IPS-NIHi7 (cell line): ENCODE results near the gene SPSB1.
"Not testable (repeated sequence)": the region's sequence is repeated elsewhere in the genome, so short reads cannot be mapped to it uniquely, and the experiment has no call there.

Source experiments
- DNase-seq: peaks from one replicate; pipeline ENCODE4 v3.0.0; 2012; ENCODE audit warnings: mixed read lengths; ENCODE audit errors: extremely low spot score

SPSB1 gene

DNA sequence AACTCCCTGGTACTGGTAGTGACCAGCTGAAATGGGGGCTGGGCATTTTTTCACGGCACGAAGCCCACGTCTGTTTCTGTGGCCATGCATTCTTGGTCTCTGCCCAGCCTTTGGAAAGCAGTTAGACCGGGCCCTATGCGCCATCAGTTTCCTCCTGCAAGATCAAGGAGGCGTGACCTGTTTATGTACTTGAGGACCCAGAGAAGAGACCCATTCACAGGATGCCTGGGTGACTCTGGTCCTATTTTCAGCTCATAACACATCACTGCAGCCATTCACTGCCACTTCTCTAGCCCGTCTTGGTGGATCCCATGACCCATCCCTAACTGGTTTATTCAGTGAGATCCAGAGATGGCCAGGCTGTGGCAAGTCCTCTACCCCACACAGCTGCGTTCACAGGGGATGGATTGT lies 70.4 kb downstream of the SPSB1 start:
- no peak for DNase-seq

DNA sequence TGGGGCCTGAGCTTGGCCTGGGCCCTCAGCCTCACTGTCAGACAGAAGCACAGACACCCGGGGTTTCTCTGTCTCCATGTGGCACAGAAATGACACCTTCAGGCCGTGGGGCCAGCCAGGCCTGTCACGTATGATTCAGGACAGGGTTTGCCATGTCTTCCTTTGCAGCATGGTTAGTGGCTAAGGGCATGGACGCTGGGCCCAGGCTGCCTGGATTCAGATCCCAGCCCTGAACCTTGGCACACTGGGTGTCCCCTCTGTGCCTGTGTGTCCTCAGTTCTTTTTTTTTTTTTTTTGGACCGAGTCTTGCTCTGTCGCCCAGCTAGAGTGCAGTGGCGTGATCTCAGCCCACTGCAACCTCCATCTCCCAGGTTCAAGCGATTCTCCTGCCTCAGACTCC lies 73.6 kb downstream of the SPSB1 start:
- DNase-seq, result no peak

DNA sequence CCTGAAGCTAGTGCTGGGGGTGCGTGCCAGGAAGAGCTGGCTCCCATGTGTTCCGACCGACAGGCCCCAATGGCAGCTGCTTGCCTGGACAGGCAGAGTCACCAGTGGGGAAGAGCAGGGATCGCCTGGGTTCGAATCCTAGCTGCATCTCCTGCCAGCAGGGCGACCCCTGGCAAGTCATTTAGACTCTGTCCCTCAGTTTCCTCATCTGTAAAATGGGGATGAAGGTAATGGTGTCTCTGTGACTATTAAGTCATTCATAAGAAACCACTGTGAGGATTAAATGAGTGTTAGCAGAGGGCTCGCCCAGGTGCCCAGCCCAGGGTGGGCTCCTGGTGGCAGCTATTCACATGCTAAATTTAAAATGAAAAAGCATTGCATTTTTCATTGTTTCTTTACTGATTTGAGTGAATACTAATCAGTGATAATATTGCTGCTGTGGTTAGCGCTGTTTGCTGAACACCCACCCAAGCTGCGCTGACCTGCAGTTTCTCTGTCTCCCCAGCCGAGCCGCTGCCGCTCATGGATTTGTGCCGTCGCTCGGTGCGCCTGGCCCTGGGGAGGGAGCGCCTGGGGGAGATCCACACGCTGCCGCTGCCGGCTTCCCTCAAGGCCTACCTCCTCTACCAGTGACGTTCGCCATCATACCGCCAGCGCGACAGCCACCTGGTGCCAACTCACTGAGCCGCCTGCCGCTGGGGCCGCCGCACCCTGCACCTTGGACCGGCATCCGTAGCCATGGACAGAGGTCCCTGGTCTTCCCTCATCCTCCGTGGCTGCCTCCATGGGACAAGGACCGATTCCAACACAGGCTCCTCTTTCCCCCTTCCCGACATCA lies 74.5 kb downstream of the SPSB1 start:
- DNase-seq, result no peak

DNA sequence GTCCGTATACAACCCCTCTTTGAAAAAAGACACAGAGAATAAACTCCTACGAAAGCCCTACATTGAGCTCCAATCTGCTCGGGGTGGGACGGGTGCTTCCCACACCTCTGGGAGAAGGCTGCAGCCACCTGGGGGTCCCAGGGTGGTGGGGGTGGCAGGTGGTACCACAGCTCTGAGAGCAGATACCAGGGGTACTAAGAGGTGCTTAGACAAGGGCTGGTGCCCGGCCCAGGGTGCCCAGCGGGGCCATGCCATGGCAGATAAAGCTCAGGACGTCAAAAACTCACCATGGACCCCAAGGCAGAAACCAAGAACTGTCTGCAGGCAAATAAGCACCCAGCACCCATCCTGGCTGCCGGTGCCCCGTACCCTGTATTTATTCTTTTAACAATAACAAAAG lies 75.1 kb downstream of the SPSB1 start:
- DNase-seq, result no peak

DNA sequence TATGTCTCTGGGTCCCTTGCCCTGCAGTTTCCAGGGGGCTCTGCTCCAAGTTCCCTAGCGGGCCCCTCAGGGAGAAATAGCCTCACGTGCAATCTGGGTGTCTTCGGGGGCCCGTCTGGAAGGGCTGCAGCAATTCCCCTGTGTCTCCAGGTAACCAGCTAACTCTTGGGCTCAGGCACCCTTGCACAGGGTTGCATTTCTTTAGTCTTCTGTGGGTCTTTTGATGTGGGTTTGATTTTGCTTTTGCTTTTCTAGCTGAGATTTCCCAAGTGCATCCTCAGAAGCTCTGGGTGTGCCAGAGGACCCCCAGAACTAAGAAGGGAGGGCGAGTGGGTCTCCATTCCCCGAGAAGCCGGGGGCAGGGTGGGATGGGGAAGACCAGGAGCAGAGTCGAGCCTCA lies 75.7 kb downstream of the SPSB1 start:
- no peak for DNase-seq

DNA sequence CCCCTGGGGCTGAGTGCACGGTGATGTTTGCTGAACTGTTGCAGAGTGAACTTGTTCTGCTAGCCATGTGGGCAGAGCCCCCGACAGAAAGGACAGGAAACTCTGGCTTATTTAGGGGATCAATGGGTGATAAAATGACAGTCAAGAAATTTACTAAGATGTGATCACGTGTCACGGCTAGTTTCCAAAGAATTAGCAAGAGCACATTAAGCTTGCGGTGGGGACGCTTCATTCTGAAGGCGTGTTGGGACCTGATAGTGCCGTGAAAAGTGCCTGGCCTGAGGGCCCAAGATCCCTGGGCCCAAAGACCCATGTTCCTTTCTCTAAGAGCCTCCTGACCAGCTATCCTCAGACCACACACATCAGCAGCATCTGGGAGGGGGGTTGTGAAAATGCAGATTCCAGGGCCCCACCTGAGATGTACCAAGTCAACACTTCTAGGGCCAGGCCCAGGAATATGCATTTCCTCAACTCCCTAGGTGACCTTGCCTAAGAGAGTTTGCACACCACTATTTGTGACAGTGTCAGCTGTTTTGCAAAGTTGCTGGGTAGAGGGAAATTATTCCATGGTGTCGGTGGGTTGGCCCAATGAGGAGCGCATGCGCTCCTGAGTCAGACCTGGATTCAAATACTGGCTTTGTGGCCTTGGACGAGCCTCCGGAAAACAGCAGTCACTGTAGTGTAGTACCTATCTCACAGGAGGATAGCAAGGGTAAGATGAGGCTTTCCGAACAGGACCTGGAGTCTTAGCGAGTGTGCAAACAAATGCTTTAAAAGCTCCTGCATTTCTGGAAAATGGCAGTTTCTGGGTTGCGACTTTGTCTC lies 77.5 kb downstream of the SPSB1 start:
- no peak for DNase-seq

DNA sequence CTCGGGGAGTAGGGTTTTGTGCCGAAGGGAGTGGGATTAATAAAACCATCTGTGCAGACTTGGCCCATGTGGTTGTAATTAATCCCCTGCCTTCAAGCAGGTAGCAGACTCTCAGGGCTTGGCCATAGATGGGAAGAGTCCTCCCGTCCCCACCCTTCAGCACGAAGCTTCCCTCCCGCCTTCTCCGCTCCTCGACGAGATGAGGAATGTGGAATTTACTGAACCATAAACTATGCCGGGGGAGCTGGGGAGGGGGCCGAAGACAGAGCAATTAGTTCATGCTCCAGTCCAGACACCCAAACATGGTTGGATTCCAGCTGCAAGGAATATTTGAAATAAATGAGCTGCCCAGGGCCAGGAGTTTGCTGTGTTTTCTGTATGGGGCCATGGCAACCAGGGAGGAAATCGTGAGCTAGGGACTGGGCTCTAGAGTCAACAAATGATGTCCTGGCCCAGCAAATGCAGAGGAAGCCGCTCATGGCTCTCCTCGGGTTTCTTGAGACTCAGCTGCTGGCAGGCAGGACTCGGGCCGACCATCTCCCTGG lies 78.8 kb downstream of the SPSB1 start:
- peak; percentile 61 for DNase-seq

DNA sequence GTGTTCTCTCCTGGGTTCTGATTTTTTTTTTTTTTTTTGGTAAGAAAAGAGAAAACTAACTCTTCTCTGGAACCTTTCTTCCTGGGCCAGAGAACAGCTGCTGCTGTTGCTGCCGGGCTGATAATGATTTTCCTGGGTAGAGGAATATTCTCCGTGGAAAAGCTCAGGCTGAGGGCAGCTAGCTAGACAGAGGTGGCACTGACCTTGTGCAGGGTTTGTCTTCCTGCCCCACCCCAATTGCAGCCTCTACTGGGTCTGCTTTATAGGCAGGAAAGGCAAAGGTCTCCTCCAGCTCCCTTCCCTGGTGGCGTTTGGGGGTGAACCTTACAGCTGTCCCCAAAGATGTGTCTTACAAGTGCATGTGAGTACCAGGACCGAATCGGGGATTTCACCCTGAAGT lies 79.3 kb downstream of the SPSB1 start:
- DNase-seq, result no peak

DNA sequence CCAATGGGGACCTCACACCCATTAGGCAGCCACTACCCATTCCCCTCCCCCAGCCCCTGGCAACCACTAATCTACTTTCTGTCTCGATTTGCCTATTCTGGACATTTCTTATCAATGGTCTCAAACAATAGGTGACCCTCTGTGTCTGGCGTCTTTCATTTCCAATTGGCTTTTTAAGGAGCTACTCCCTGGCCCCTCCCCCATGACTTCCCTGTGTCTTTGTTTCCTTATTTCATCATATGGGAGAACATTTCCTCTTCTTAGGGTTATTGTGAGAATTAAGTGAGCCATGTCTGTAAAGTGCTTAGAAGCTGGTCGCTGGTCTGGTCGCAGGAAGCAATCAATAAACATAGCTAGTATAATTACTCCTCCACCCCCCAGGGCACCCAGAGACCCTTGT lies 80.9 kb downstream of the SPSB1 start:
- no peak for DNase-seq

DNA sequence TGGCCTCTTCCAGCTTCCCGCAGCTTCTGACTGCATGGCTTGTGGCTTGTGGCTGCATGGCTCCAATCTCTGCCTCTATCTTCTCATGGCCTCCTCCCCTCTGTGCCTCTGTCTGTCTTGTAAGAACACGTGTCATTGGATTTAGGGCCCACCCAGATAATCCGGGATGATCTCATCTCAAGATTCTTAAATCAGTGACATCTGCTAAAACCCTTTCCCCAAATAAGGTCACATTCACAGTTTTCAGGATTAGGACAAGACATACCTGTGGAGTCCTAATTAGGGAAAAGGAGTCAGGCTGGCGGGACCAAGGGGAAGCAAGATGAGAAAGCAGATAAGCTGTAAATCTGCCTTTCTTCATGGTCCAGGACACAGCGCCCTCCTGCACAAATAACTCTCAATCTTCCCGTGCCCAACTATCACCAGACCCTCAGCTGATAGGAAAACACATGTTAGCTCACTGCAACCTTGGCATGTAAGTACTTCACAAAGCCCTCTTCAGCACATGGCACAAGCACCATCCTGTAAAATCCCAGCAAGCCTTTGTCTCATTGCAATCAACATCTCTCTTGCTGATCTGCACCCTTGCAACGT lies 82.2 kb downstream of the SPSB1 start:
- DNase-seq, result no peak

DNA sequence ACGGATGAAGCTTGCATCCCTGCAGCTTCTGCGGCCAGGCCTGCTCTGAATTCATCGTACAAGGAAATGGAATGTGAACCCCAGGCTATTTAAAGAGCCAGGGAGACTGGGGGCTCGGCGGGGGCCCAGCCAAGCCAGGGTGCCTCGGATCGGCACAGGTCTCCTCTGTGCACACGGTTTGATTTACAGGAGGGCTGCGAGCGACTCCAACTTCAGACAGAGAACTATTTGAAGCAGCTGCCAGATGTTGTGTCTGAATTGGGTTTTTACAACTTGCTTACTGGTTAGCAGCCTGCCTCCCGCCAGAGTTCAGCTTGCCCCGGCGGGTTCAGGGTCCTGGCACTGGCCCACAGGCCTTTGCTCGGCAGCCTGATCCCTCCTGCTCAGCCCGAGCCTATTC lies 83.2 kb downstream of the SPSB1 start:
- no peak for DNase-seq

DNA sequence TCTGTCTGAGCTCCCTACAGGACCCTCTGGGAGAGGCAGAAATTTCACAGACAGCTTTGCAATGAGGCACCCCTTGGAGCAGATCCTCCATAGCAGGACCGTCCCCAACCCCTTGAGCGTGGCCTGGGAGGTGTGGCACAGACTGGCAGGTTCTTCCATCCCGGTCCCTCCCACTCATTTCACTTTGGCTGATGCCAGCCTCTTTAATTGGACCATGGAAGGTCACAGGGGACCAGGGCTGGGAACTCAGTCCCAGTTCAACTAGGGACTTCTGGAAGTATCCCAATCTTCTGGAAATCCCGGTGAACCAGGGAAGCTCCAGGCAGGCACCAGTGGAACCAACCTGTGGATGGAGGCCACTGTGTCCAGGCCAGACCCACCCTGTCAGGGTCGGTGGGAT lies 83.7 kb downstream of the SPSB1 start:
- no peak for DNase-seq

DNA sequence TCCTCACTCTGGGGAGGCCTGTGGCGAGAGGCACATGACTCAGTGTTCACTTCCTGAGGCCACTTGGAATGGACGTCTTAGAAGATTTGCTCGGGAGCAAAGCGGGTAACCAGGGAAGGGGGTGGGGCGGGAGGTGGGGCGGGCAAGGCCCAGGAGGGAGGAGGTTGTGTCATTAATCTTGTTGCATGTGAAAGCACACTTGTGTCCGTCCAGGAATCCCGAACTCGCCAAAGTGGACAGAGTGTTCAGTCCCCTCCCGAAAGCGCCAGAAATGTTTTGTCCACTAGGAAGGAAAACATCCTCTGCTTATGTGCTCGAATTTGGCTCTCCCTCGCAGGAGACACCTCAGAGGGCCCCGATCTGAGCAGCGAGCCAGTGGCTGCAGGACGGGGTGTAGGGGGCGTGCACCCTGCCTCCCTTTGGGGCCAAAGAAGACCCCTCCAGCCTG lies 84.2 kb downstream of the SPSB1 start:
- DNase-seq, result no peak

DNA sequence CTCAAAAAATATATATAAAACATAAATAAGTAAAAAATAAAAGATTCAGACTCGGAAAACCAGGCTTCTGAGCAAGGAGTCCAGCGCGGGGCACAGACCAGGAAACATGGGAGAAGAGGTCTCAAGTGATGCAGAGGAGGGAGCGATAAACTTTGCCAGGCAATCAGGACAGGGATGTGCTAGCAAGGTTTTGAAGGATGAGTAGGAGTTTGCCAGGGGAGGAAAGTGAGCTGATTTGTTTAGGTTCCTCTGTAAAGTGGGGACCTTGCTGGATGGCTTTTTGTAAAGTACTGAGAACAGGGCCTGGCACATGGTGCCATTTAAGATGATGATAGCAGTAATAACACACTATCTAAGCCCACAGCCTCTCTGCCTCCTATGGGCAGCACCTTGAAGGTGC lies 86.1 kb downstream of the SPSB1 start:
- no peak for DNase-seq

DNA sequence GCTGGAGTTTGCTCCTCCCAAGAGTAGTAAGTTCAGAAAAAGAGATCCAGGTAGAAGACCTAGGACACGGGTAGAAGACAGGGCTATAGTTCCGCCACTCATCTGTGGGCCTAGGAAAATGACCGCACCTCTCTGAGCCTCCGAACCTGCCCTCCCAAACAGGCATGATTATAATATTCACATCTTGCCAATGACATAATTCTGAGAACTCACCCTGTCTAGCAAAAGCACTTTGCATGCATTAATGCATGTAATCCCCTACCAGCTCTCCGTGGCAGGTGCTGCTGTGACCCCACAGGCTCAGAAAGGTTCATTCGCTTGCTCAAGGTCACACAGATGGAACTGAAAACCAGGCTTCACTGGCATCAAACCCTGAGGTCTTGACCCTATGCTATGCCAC lies 88.0 kb downstream of the SPSB1 start:
- no peak for DNase-seq

DNA sequence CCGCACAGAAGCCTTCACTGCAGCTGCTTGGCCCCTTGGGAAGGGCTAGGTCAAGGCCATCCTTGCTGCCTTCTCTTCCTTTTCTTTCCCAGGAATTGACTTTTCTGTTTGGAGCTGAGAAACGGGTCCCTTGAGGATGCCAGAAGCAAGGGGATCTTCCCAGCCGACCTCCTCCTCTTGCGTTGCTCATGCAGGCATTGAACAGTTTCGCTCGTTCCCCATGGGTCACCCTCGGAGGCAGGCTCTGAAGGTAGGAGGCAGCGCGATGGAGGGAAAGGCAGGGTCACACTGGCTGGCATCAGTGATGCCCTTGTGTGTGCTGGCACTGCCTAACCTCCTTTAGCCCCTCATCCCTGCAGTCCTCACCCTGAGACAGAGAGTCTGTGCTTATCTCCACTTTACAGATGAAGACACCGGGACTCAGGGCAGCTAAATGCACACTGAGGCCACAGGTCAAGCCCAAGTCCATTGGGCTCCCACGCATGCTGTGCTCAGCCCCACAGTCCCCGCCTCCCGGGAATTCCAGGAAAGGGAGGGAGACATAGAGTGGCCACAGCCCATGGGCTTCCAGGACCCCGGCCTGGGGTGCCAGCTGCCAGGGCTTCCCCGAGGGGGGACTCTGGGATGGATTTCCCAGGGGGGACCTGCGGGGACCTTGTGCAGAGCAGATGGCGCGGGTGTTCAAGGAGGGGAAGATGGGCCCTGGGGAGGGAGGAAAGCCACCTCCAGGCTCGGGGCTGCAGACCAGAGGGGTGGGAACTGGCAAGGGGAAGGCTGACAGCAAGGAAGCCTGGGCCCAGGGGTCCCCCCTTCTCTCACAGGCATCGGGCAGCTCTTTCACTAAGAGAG lies 90.2 kb downstream of the SPSB1 start:
- no peak for DNase-seq

DNA sequence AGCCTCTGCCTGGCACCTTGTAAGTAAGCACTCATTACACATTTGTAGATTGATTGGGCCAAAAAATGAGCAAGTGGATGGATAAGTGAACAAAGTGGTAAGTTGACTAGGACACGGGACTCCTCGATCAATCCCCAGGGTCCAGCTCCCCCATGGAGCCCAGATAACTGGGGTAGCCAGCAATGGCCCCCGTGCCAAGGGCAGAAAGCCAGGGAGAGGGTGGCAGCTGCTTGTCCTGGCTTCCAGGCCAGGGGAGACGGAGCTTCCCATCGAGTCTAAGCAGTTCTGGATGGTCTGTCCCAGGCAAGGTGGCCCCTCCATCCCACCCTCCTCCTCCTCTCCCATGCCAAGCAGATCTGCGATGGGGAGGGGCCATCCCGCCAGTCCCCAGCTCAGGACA lies 91.4 kb downstream of the SPSB1 start:
- DNase-seq, result no peak

DNA sequence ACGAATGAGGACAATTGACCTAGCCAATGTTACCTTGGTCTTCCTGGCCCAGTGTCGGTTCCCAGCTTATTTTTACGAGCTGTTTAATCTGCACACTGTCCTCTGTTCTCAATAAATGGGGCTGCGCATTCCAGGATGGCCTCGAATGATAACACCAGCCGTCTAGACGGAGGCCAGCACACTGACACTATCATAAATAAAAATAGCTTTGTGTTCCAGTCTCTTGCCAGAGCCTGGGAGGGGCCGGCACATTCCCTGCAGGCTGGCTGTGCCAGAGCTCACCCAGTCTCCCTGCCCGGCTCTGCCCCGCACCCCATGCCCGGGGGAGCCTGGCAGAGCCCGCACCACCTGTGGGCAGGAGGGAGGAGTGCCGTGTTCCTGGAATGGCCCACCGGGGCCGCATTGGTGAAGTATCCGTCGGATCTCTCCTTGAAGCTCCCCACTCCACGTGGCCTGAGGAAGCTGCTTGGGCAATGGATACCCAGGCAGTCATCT lies 92.1 kb downstream of the SPSB1 start:
- no peak for DNase-seq

DNA sequence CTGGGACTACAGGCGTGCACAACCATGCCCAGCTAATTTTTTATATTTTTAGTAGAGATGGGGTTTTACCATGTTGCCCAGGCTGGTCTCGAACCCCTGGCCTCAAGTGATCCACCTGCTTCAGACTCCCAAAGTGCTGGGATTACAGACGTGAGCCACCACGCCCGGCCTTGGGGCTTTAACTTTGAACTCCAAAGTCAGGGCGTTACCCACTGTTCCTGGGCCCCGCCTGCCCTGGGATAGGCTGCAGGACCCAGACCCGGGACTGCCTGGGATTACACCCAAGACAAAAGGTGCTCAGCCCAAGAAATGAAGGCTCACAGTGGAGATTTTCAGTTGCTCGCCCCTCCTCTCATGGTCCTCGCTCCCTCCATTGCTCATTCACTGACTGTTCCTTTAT lies 92.7 kb downstream of the SPSB1 start:
- not testable (repeated sequence) for DNase-seq

DNA sequence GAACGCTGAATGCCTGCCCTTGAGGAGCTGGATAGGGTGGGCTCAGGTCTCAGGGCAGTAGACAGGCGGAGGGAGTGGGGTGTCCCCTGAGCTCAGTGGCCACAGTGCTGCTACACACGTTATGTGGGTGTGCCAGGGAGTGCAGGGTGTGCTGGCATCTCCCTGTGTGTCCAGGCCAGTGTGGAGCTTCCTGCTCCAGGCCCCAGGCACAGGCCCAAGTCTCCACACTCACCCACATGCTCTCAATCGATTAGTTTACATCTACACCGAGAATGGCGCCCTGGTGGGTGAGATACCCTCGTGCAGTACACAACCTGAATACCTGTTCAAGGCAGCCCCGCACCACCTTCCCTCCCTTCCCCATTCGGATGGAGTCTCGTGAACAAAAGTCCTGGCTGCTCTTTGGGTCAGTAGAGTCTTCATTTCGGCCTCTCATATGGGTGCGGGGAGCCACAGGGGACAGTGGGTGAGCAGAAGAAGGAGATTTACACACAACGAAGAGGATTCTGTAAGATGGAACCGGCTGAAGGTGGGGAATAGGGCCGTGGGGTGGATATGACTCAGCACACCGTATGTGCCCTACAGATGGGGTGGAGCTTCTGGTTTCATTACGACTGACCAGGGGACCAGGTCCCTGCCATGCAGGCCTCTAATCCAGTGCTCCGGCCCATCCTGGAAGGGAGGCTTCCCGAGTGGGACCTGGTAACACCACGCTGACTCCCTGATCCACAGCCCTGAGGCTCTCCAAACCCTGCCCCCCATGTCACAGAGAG lies 93.3 kb downstream of the SPSB1 start:
- no peak for DNase-seq
